Stimulated activated naive CD8-positive, alpha-beta T cell treated with anti-CD3 and anti-CD28 coated beads, Interleukin-15, Interleukin-2, amounts not matched to agents 100 ng/mL and 50 ng/mL, for 24 hours (primary cell): Measurements from ENCODE around the gene XYLB.
"Not testable (repeated sequence)": the region's sequence is repeated elsewhere in the genome, so short reads cannot be mapped to it uniquely, and the experiment has no call there.

Experiments
- H3K27ac Mint-ChIP-seq: one replicate; pipeline ENCODE4 v1.8.0; 2021; ENCODE audit warnings: mild to moderate bottlenecking, mixed read lengths
- H3K27me3 Mint-ChIP-seq: one replicate; pipeline ENCODE4 v1.8.0; 2021; ENCODE audit warnings: mixed read lengths
- H3K36me3 Mint-ChIP-seq: one replicate; pipeline ENCODE4 v1.8.0; 2021; ENCODE audit warnings: low read depth, mixed read lengths
- H3K4me1 Mint-ChIP-seq: one replicate; pipeline ENCODE4 v1.8.0; 2021; ENCODE audit warnings: low read depth, mixed read lengths
- H3K4me3 Mint-ChIP-seq: one replicate; pipeline ENCODE4 v1.8.0; 2021; ENCODE audit warnings: mild to moderate bottlenecking, mixed read lengths
- H3K9me3 Mint-ChIP-seq: one replicate; pipeline ENCODE4 v1.8.0; 2021; ENCODE audit warnings: mixed read lengths

Gene XYLB

DNA sequence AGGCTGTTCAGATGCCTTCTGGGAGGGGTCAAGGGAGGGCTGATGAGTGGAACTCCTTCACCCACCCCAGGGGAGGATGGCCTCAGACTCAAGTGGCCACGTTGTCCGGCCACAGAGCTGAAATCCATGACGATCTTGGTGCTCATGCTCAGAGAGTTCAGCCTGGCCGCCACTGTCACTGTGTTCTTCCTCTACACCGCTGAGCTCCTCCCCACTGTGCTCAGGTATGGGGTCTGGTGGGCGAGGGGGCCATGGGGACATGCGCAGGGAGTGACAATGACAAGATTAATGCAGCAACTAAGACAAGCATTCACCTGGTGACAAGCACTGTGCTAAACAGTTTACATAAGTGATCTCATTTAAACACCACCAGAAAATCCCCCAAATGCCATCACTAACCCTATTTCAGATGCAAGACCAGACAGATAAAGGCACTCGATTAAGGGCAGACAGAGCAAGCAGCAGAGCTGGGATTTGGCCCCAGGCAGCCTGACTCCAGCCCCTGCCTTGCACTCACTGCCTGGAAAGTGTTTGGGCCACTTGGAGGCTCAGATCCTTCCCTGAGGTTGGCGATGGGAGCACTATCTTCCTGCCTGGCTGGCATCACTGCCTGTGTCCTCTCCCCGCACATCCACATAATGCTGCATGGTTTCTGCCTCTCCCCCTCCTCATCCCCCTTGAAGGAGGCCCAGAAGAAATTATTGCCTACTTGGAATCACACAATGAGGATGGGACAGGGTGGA, 30.9 kb upstream of the XYLB start:
- Mint-ChIP-seq H3K27me3 (no peaks in the 10 kb centered on the region), H3K27ac (no peak overlapping the region), H3K9me3 (no peaks in the 10 kb centered on the region), H3K4me3 (no peak overlapping the region), H3K36me3 (no peaks in the 10 kb centered on the region), H3K4me1 (no peaks in the 10 kb centered on the region)

GRCh38 chr3:38316356-38317191, 30.0 kb upstream of the XYLB start:
- Mint-ChIP-seq H3K4me1 (no peaks in the 10 kb centered on the region), H3K4me3 (no peak overlapping the region), H3K9me3 (no peaks in the 10 kb centered on the region), H3K27me3 (no peaks in the 10 kb centered on the region), H3K27ac (no peak overlapping the region), H3K36me3 (no peaks in the 10 kb centered on the region)

DNA sequence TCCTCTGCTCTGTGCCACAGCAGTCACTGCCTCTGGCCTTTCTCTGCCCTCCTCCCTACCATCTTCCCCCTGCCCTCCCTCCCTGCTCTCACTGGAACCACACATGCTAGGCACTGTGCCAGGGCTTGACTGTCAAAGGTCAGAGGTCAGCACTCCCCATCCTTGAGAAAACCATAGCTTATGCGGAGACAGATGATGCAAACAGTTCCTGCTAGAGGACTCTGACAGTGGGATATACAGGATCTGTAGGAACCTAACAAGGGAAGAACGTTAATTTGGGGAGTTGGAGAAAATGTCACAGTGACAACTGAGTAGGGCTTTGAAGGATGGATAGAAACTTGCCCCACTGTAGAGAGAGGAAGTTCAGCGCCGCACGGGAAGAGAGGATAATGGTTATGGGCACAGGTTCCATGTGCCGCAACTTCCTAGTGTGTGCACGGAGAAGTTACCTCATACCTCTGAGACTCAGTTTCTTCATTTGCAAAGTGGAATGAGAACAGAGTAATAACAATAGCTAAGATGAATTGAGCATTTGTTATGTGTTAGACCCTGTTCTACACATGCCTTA, 29.3 kb upstream of the XYLB start:
- Mint-ChIP-seq H3K4me3 (no peak overlapping the region), H3K9me3 (no peaks in the 10 kb centered on the region), H3K27ac (no peak overlapping the region), H3K4me1 (no peaks in the 10 kb centered on the region), H3K27me3 (no peaks in the 10 kb centered on the region), H3K36me3 (no peaks in the 10 kb centered on the region)

DNA sequence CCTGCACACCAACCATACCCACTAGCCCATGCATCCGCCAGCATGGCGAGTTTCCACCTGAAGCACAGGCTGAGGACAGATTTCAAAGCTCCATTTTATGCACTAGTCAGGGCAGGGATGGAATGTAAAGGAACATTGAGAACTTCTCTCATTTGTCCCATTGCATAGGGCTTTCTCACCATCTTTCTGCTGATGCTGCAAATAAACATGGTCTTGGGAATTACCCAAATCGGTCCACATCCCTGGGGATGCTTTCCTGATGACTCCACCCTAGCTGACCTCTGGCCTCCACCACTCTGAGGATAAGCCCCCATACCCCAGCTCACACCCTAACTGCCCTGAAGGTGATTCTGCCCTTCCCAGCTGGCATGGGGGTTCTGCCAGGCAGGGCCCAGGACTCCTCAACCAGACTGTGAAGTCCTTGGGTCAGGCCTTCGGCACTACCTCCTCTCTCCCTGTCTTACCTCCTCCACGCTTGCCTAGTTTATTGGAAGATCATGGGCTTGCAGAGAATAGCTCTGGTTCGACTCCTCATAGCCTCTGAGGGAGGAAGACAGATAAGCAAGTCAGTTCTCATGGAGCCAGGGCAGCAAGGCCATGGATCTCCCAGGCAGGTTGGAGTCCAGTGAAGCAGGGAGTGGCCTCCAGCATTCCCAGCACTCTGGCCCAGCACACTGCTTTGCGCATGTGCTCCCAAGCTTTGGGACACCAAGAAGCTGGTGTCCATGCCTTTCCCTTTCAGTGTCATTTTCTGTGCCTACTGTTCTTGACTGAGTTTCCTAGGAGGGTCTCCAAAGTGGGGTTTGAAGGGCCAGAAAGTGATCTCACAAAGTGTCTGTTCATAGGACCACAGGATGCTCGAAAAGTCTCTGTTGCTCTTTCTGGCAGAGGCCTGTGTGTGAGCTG, 27.6 kb upstream of the XYLB start:
- Mint-ChIP-seq H3K9me3 (no peaks in the 10 kb centered on the region), H3K27me3 (no peaks in the 10 kb centered on the region), H3K4me1 (no peaks in the 10 kb centered on the region), H3K4me3 (no peak overlapping the region), H3K27ac (no peak overlapping the region), H3K36me3 (no peaks in the 10 kb centered on the region)

GRCh38 chr3:38320638-38321037, 25.9 kb upstream of the XYLB start:
- not testable (repeated sequence) for H3K4me3 Mint-ChIP-seq, H3K27ac Mint-ChIP-seq

DNA sequence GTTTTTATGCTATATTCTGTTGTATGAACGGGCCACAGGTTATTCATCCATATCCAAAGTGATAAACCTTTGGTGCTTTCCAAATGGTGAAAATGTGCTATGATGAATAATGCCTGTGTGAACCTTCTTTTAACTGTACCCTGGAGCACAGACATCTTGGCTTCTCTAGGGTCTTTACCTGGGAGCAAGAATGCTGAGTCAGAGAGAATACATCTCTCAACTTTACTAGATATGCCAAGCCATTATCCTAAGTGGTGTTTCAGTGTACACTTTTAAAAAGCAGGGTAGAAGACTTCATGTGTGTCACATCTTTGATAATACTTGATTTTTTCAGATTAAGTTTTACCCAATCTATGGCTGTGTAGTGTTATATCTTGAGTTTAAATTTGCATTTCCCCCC, 23.5 kb upstream of the XYLB start:
- Mint-ChIP-seq H3K9me3 (no peaks in the 10 kb centered on the region), H3K36me3 (no peaks in the 10 kb centered on the region), H3K4me3 (no peak overlapping the region), H3K27ac (no peak overlapping the region), H3K4me1 (no peaks in the 10 kb centered on the region), H3K27me3 (peaks cover 4% of the 10 kb centered on the region)

More at GRCh38 chr3:38320638-38321037, 25.9 kb upstream of the XYLB start:
- H3K9me3 Mint-ChIP-seq, H3K4me1 Mint-ChIP-seq, H3K27me3 Mint-ChIP-seq, H3K36me3 Mint-ChIP-seq: not testable (repeated sequence)

GRCh38 chr3:38325256-38325655, 21.3 kb upstream of the XYLB start:
- Mint-ChIP-seq H3K4me1 (no peaks in the 10 kb centered on the region), H3K36me3 (no peaks in the 10 kb centered on the region), H3K27ac (no peak overlapping the region), H3K4me3 (no peak overlapping the region), H3K9me3 (no peaks in the 10 kb centered on the region), H3K27me3 (peaks cover 4% of the 10 kb centered on the region)

DNA sequence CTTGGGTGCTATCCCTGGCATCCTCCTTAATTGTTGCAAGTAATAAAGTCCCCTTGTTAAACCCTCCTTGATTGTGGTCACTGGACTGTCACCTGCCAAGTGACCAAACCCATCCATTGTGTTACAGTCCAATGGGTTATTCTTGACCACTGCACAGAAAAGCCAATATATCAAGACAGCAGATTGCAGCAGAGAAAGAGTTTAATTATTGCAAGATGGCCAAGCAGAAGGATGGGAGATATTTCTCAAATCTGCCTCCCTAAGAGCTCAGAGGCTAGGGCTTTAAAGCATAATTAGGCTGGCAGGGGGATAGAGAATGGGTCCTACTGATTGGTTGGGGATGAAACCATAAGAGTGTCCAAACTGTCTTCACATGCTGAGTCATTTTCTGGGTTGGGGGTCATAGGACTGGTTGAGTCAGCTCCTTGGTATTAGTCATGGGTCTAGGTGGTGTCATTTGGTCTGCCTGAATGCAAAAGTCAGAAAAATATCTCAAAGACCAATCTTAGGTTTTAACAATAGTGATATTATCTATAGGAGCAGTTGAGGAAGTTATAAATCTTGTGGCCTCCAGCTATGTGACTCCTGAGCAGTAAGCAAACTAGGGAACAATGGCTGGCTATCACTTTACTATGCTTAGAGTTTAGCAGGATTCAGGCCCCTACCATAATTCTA, 19.1 kb upstream of the XYLB start:
- H3K27me3 Mint-ChIP-seq = peaks cover 4% of the 10 kb centered on the region
- H3K36me3 Mint-ChIP-seq = no peaks in the 10 kb centered on the region
- no peak overlapping the region for H3K27ac Mint-ChIP-seq
- no peaks in the 10 kb centered on the region for H3K4me1 Mint-ChIP-seq
- no peaks in the 10 kb centered on the region for H3K9me3 Mint-ChIP-seq
- H3K4me3 Mint-ChIP-seq = no peak overlapping the region

DNA sequence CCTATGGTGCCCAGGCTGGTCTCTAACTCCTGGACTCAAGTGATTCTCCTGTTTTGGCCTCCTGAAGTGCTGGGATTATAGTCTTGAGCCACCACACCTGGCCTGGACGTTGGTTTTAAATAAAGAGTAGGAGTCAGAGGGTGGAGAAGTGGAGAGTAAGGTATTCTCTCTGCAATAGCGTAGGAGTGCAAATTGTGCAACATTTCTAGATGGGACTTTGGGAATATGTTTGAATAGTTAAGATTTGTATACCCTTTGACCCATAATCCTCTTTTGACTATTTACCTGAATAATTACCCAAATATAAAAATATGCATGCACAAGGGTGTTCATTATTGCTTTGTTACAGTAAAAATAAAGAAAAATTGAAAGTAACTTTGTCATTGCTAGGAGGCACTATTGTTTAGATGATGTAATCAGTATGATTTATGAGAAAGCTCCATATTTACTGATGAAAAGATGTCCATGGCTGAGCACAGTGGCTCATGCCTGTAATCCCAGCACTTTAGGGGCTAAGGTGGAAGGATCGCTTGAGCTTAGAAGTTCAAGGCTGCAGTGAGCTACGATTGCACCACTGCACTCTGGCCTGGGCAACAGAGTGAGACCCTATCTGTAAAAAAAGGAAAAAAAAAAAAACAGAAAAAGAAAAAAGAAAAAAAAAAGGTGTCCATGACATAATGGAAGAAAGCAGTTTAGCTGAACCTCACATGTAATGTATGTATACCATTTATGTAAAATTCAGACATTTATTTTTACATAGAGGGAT, 15.1 kb upstream of the XYLB start:
- Mint-ChIP-seq H3K36me3 (no peaks in the 10 kb centered on the region), H3K27me3 (no peaks in the 10 kb centered on the region), H3K4me3 (no peak overlapping the region), H3K27ac (no peak overlapping the region), H3K9me3 (no peaks in the 10 kb centered on the region), H3K4me1 (no peaks in the 10 kb centered on the region)

DNA sequence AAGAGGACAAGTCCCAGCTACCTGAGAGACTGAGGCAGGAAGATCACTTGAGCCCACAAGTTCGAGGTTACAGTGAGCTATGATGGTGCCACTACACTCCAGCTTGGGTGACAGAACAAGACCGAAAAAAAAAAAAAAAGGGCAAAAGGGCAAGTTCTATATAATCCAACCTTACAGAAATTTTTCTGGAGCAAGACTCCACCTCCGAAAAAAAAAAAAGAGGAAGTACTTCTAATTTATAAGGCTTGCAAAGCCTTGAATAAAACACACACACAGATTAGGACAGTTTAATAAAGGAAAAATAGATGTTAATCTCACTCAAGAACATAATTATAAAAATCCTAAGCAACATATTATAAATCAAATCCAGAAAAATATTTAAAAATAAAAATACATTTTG, 14.4 kb upstream of the XYLB start:
- H3K4me3 Mint-ChIP-seq = no peak overlapping the region
- no peaks in the 10 kb centered on the region for H3K9me3 Mint-ChIP-seq
- H3K27ac Mint-ChIP-seq = no peak overlapping the region
- no peaks in the 10 kb centered on the region for H3K4me1 Mint-ChIP-seq
- H3K36me3 Mint-ChIP-seq = no peaks in the 10 kb centered on the region
- H3K27me3 Mint-ChIP-seq = no peaks in the 10 kb centered on the region

DNA sequence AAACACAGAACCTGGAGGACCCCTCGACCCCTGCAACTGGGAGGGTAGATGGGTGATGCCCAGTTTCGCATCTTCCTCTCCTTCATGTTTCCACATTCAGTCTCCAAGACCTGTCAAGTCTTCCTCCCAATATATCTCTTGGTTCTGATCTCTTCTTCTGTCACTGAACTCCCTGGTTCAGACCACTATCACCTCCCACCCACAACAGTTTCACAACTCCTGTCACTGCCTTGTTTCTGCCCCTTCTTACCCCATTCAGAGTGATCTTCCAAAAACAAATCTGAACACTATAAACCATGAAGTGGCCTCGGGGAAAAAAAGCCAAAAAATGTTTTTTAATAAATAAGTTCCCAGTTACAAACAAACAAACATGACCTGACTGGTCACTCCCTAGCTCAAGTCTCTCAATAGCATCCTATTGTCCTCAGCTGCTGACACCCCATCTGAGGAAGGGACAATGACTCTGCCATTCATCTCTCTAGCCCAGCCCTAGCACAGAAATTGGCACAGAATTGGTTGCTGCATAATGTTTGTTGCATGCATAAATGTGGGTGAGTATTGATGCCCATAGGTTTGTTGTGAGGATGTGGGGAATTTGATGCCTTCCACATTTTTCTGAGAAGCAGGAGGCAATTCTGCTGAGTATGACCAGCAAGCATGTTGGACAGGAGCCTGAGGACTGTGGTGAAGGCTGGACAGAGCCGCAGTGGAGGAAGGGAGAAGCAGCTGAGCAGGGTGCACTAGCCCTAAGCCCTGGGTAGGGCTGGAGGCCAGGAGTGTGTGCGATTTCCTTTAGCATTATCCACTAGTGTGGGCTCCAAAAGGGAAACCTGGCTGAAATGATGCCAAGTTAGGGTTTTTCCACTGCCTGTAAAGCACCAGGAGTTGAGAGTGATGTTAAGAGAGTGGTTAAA, 12.2 kb upstream of the XYLB start:
- peaks cover under 1% of the 10 kb centered on the region for H3K27me3 Mint-ChIP-seq
- H3K36me3 Mint-ChIP-seq = no peaks in the 10 kb centered on the region
- H3K4me3 Mint-ChIP-seq = no peak overlapping the region
- H3K27ac Mint-ChIP-seq = no peak overlapping the region
- no peaks in the 10 kb centered on the region for H3K4me1 Mint-ChIP-seq
- H3K9me3 Mint-ChIP-seq = no peaks in the 10 kb centered on the region

DNA sequence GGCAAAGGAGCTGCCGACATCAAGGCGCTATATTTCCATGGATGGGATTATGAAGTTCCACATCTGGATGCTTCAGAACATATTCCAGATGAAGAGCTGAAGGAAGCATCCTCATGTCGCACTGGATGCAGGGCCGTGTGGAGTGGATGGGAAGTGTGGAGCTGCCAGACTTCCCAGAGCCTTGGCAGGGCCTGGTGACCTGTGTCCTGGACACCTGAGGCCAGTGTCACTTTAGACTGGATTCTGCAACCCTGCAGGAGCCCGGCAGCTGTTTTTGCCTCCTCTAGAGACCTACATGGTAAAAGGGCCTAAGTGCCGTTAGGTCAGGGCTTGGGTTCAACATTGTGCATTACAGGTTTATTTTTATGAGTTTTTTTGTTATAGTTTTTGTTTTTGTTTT, 11.3 kb upstream of the XYLB start:
- H3K4me1 Mint-ChIP-seq = no peaks in the 10 kb centered on the region
- no peak overlapping the region for H3K4me3 Mint-ChIP-seq

DNA sequence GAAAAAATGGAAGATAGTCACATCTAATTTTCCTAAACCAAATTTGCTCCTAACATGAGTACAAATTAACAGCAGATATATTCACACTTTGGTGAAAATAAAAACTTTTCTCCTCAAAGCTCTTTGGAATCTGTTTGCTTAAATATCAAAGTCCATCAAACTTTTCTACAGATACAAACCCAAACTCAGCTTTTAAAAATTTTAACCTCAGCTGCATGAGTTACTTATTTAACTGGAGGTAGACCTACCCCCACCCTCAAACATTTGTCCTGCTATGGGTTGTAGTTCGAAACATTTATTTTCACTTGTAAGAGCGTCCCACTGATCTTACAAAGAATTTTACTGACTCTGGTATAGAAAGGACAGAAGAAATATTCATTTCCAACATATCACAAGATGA, 8.9 kb upstream of the XYLB start:
- Mint-ChIP-seq H3K4me1 (no peaks in the 10 kb centered on the region), H3K4me3 (no peak overlapping the region), H3K36me3 (no peaks in the 10 kb centered on the region), H3K9me3 (no peaks in the 10 kb centered on the region), H3K27ac (no peak overlapping the region), H3K27me3 (peaks cover 5% of the 10 kb centered on the region)

More for the DNA sequence above, 11.3 kb upstream of the XYLB start:
- Mint-ChIP-seq H3K36me3 (no peaks in the 10 kb centered on the region), H3K27ac (no peak overlapping the region), H3K9me3 (no peaks in the 10 kb centered on the region), H3K27me3 (peaks cover 5% of the 10 kb centered on the region)
